NCI-H345 (cell line): ENCODE measurements around the gene KEL.

Source experiments
- DNase-seq: peaks from one replicate; lab custom pipeline; 2025; lab: John Stamatoyannopoulos, UW

The KEL gene

GRCh38 chr7:142896741-142897379, 65.3 kb downstream of the KEL start:
- no peak for DNase-seq

- DNase-seq = no peak
These were observed 66.0 kb downstream of the KEL start for GRCh38 chr7:142896151-142896550.

GRCh38 chr7:142894985-142895593, 67.1 kb downstream of the KEL start:
- DNase-seq = no peak

GRCh38 chr7:142894112-142894984, 67.8 kb downstream of the KEL start:
- DNase-seq = no peak

- DNase-seq = no peak
These were observed 69.2 kb downstream of the KEL start for GRCh38 chr7:142892951-142893350.

- no peak for DNase-seq
These were observed 70.6 kb downstream of the KEL start for GRCh38 chr7:142891490-142892082.
